SK-N-SH treated with all-trans-retinoic acid at 6 μM for 48 hours (cell line): ENCODE results near the gene GLOD4.

Source experiments
- BACH2 ChIP-seq: fragments of 250-450 bp; sonication (Bioruptor Pico); IDR thresholded peaks from 2 replicates; pipeline ENCODE4 v1.9.0; 2021; ENCODE audit warnings: mild to moderate bottlenecking, borderline replicate concordance
- CSDC2 ChIP-seq: fragments of 250-450 bp; sonication (Bioruptor Pico); IDR thresholded peaks from 2 replicates; pipeline ENCODE4 v1.5.0; 2020; ENCODE audit warnings: mild to moderate bottlenecking, moderate library complexity
- GLIS3 ChIP-seq: fragments of 250-450 bp; sonication (Bioruptor Pico); IDR thresholded peaks from 2 replicates; pipeline ENCODE4 v1.5.0; 2020; ENCODE audit warnings: mild to moderate bottlenecking, moderate library complexity
- OSR1 ChIP-seq: fragments of 250-450 bp; sonication (Bioruptor Pico); IDR thresholded peaks from 2 replicates; pipeline ENCODE4 v1.8.0; 2022; ENCODE audit warnings: moderate library complexity, mild to moderate bottlenecking, inconsistent platforms
- RARB ChIP-seq: fragments of 250-450 bp; sonication (Bioruptor Pico); IDR thresholded peaks from 2 replicates; pipeline ENCODE4 v1.8.0; 2021; ENCODE audit warnings: mild to moderate bottlenecking, moderate library complexity
- ZFP30 ChIP-seq: fragments of 450-650 bp; formaldehyde crosslinking; IDR thresholded peaks from 2 replicates; pipeline ENCODE4 v1.5.0; 2022; ENCODE audit warnings: mild to moderate bottlenecking, moderate library complexity
- ZNF70 ChIP-seq: fragments of 450-650 bp; formaldehyde crosslinking; IDR thresholded peaks from 2 replicates; pipeline ENCODE4 v1.5.0; 2020; ENCODE audit warnings: mild to moderate bottlenecking, moderate library complexity
- TF ChIP-seq, protein P1 (sequence below): fragments of 250-450 bp; sonication (Bioruptor Pico); IDR thresholded peaks from 2 replicates; pipeline ENCODE4 v1.5.1; 2021; ENCODE audit warnings: mild to moderate bottlenecking, moderate library complexity
- TF ChIP-seq, protein P2 (sequence below): fragments of 250-450 bp; sonication (Bioruptor Pico); IDR thresholded peaks from 2 replicates; pipeline ENCODE4 v1.5.1; 2020; ENCODE audit warnings: low read depth, mild to moderate bottlenecking, moderate library complexity
- TF ChIP-seq, protein P3 (sequence below): fragments of 250-450 bp; sonication (Bioruptor Pico); IDR thresholded peaks from 2 replicates; pipeline ENCODE4 v1.5.0; 2020; ENCODE audit warnings: mild to moderate bottlenecking, moderate library complexity

DNA sequence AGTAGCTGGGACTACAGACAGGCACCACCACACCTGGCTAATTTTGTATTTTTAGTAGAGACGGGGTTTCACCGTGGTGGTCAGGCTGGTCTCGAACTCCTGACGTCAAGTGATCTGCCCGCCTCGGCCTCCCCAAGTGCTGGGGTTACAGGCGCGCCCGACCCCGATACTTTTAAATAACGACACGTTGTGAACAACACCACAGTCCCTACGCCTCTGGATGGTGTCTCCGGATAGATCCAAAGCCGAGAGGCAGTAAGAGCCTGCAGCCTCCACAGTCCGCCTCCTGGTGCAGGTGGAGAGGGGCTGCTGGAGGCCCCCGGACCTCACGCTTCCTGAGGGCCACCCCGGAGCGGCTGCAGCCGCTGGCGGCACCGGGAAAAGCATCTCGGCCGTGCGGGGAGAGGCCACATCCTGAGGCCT lies 50.4 kb downstream of the GLOD4 start:
- TF ChIP-seq, protein P1, sequence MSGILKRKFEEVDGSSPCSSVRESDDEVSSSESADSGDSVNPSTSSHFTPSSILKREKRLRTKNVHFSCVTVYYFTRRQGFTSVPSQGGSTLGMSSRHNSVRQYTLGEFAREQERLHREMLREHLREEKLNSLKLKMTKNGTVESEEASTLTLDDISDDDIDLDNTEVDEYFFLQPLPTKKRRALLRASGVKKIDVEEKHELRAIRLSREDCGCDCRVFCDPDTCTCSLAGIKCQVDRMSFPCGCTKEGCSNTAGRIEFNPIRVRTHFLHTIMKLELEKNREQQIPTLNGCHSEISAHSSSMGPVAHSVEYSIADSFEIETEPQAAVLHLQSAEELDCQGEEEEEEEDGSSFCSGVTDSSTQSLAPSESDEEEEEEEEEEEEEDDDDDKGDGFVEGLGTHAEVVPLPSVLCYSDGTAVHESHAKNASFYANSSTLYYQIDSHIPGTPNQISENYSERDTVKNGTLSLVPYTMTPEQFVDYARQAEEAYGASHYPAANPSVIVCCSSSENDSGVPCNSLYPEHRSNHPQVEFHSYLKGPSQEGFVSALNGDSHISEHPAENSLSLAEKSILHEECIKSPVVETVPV (CRISPR knock-in tag) = no peak
- no peak for TF ChIP-seq OSR1 (CRISPR knock-in tag)
- TF ChIP-seq RARB = no peak
- TF ChIP-seq BACH2 (CRISPR knock-in tag) = no peak
- TF ChIP-seq GLIS3 (CRISPR knock-in tag) = no peak
- TF ChIP-seq, protein P2, sequence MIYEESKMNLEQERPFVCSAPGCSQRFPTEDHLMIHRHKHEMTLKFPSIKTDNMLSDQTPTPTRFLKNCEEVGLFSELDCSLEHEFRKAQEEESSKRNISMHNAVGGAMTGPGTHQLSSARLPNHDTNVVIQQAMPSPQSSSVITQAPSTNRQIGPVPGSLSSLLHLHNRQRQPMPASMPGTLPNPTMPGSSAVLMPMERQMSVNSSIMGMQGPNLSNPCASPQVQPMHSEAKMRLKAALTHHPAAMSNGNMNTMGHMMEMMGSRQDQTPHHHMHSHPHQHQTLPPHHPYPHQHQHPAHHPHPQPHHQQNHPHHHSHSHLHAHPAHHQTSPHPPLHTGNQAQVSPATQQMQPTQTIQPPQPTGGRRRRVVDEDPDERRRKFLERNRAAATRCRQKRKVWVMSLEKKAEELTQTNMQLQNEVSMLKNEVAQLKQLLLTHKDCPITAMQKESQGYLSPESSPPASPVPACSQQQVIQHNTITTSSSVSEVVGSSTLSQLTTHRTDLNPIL = no peak
- TF ChIP-seq ZFP30 (CRISPR knock-in tag) = no peak
- TF ChIP-seq ZNF70 (CRISPR knock-in tag) = no peak
- TF ChIP-seq, protein P3, sequence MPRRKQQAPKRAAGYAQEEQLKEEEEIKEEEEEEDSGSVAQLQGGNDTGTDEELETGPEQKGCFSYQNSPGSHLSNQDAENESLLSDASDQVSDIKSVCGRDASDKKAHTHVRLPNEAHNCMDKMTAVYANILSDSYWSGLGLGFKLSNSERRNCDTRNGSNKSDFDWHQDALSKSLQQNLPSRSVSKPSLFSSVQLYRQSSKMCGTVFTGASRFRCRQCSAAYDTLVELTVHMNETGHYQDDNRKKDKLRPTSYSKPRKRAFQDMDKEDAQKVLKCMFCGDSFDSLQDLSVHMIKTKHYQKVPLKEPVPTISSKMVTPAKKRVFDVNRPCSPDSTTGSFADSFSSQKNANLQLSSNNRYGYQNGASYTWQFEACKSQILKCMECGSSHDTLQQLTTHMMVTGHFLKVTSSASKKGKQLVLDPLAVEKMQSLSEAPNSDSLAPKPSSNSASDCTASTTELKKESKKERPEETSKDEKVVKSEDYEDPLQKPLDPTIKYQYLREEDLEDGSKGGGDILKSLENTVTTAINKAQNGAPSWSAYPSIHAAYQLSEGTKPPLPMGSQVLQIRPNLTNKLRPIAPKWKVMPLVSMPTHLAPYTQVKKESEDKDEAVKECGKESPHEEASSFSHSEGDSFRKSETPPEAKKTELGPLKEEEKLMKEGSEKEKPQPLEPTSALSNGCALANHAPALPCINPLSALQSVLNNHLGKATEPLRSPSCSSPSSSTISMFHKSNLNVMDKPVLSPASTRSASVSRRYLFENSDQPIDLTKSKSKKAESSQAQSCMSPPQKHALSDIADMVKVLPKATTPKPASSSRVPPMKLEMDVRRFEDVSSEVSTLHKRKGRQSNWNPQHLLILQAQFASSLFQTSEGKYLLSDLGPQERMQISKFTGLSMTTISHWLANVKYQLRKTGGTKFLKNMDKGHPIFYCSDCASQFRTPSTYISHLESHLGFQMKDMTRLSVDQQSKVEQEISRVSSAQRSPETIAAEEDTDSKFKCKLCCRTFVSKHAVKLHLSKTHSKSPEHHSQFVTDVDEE (CRISPR knock-in tag) = no peak
- no peak for TF ChIP-seq CSDC2
